H9 (cell line): ENCODE data around the gene LPP. TPM values are rescaled to one million over a fixed set of nuclear protein-coding genes. Genes with fewer than 3 reads are reported as not detected.

Source experiments
- DNase-seq: peaks from one replicate; pipeline ENCODE4 v3.0.0-alpha.2; 2017
- H2AFZ ChIP-seq: one replicate; pipeline ENCODE4 v1.6.1; 2013; ENCODE audit warnings: mild to moderate bottlenecking, low read length, control low read depth, moderate library complexity
- H2AK5ac ChIP-seq: 2 replicates; pipeline ENCODE4 v1.6.1; 2013; ENCODE audit warnings: low read length, control low read depth, mixed read lengths; ENCODE audit not compliant: insufficient read length
- H2BK120ac ChIP-seq: one replicate; pipeline ENCODE4 v1.6.1; 2013; ENCODE audit warnings: low read depth, mild to moderate bottlenecking, low read length, control low read depth, inconsistent platforms; ENCODE audit not compliant: poor library complexity, severe bottlenecking
- H2BK12ac ChIP-seq: 2 replicates; pipeline ENCODE4 v1.6.1; 2013; ENCODE audit warnings: low read length, control low read depth, mixed read lengths, low read depth; ENCODE audit not compliant: insufficient read length
- H2BK15ac ChIP-seq: 2 replicates; pipeline ENCODE4 v1.6.1; 2013; ENCODE audit warnings: low read depth, low read length, control low read depth
- H2BK20ac ChIP-seq: one replicate; pipeline ENCODE4 v1.6.1; 2013; ENCODE audit warnings: low read depth, mild to moderate bottlenecking, low read length, control low read depth, inconsistent platforms; ENCODE audit not compliant: poor library complexity, severe bottlenecking
- H2BK5ac ChIP-seq: 2 replicates; pipeline ENCODE4 v1.6.1; 2013; ENCODE audit warnings: low read length, control low read depth, mixed read lengths; ENCODE audit not compliant: insufficient read length
- H3K14ac ChIP-seq: 2 replicates; pipeline ENCODE4 v1.6.1; 2013; ENCODE audit warnings: low read length, control low read depth; ENCODE audit not compliant: insufficient read depth
- H3K18ac ChIP-seq: 2 replicates; pipeline ENCODE4 v1.6.1; 2013; ENCODE audit warnings: low read depth, mild to moderate bottlenecking, mixed read lengths, low read length, control low read depth; ENCODE audit not compliant: insufficient read length
- H3K23ac ChIP-seq: 2 replicates; pipeline ENCODE4 v1.6.1; 2013; ENCODE audit warnings: low read length, control low read depth, mixed read lengths, low read depth; ENCODE audit not compliant: insufficient read length
- H3K23me2 ChIP-seq: 2 replicates; pipeline ENCODE4 v1.6.1; 2013; ENCODE audit warnings: low read depth, mild to moderate bottlenecking, mixed read lengths, low read length, control low read depth; ENCODE audit not compliant: insufficient read length, poor library complexity, severe bottlenecking
- H3K27ac ChIP-seq: 2 replicates; pipeline ENCODE4 v1.5.1; 2013; ENCODE audit warnings: low read length, control low read depth, mixed read lengths, low read depth; ENCODE audit not compliant: insufficient read length
- H3K27me3 ChIP-seq: 2 replicates; pipeline ENCODE4 v1.6.1; 2013; ENCODE audit warnings: low read length, control low read depth, inconsistent platforms; ENCODE audit not compliant: insufficient read depth
- H3K4ac ChIP-seq: 2 replicates; pipeline ENCODE4 v1.6.1; 2013; ENCODE audit warnings: low read depth, mild to moderate bottlenecking, control low read depth, inconsistent platforms, low read length, moderate library complexity
- H3K4me1 ChIP-seq: 2 replicates; pipeline ENCODE4 v1.6.1; 2013; ENCODE audit warnings: low read length, control low read depth, inconsistent platforms; ENCODE audit not compliant: insufficient read depth
- H3K4me2 ChIP-seq: 2 replicates; pipeline ENCODE4 v1.6.1; 2013; ENCODE audit warnings: low read length, control low read depth, mixed read lengths; ENCODE audit not compliant: insufficient read length, insufficient read depth
- H3K56ac ChIP-seq: 2 replicates; pipeline ENCODE4 v1.6.1; 2013; ENCODE audit warnings: low read depth, mild to moderate bottlenecking, mixed read lengths, low read length, control low read depth; ENCODE audit not compliant: insufficient read length
- H3K79me1 ChIP-seq: 2 replicates; pipeline ENCODE4 v1.6.1; 2013; ENCODE audit warnings: low read depth, mild to moderate bottlenecking, moderate library complexity, low read length, control low read depth, inconsistent platforms; ENCODE audit not compliant: insufficient read depth, poor library complexity, severe bottlenecking
- H3K79me2 ChIP-seq: 2 replicates; pipeline ENCODE4 v1.6.1; 2013; ENCODE audit warnings: low read length, control low read depth, inconsistent platforms; ENCODE audit not compliant: insufficient read depth
- H3K9ac ChIP-seq: 2 replicates; pipeline ENCODE4 v1.6.1; 2013; ENCODE audit warnings: low read length, control low read depth, mixed read lengths; ENCODE audit not compliant: insufficient read length; ENCODE audit errors: extremely low read depth
- H3K9me3 ChIP-seq: one replicate; pipeline ENCODE4 v1.6.1; 2013; ENCODE audit warnings: low read depth, low read length, inconsistent platforms; ENCODE audit not compliant: control insufficient read depth
- H3T11ph ChIP-seq: one replicate; pipeline ENCODE4 v1.6.1; 2013; ENCODE audit warnings: mild to moderate bottlenecking, low read length, control low read depth, inconsistent platforms
- H4K20me1 ChIP-seq: one replicate; pipeline ENCODE4 v1.6.1; 2013; ENCODE audit not compliant: control insufficient read depth, insufficient read length, insufficient read depth
- H4K5ac ChIP-seq: 2 replicates; pipeline ENCODE4 v1.6.1; 2013; ENCODE audit warnings: low read depth, mild to moderate bottlenecking, mixed read lengths, low read length, control low read depth; ENCODE audit not compliant: insufficient read length
- H4K8ac ChIP-seq: replicated peaks from 2 replicates; pipeline ENCODE4 v1.6.1; 2013; ENCODE audit warnings: low read length, control low read depth, mixed read lengths, low read depth; ENCODE audit not compliant: insufficient read length
- H4K91ac ChIP-seq: 2 replicates; pipeline ENCODE4 v1.6.1; 2013; ENCODE audit warnings: low read depth, mild to moderate bottlenecking, moderate library complexity, mixed read lengths, low read length, control low read depth; ENCODE audit not compliant: insufficient read length
- H3K27ac Mint-ChIP-seq, 3 experiments: 2 replicates in 2 of 3; 3 replicates in 1 of 3; pipeline ENCODE4 v1.8.0; 2020 to 2021; ENCODE audit warnings: mixed read lengths in 3 of 3, mild to moderate bottlenecking in 1 of 3, moderate library complexity in 1 of 3
- H3K27me3 Mint-ChIP-seq: 2 replicates; pipeline ENCODE4 v1.8.0; 2021; ENCODE audit warnings: low read depth, mild to moderate bottlenecking, moderate library complexity, mixed read lengths
- H3K36me3 Mint-ChIP-seq, 3 experiments: 2 replicates in 2 of 3; 3 replicates in 1 of 3; pipeline ENCODE4 v1.8.0; 2020 to 2021; ENCODE audit warnings: low read depth in 3 of 3, mixed read lengths in 3 of 3; ENCODE audit not compliant: insufficient read depth in 1 of 3
- H3K4me1 Mint-ChIP-seq, 2 experiments: 2 replicates each; pipeline ENCODE4 v1.8.0; 2020; ENCODE audit warnings: mixed read lengths in 2 of 2
- H3K4me3 Mint-ChIP-seq, 2 experiments: 2 replicates in 1 of 2; 3 replicates in 1 of 2; pipeline ENCODE4 v1.8.0; 2020 to 2021; ENCODE audit warnings: mild to moderate bottlenecking in 2 of 2, mixed read lengths in 2 of 2, moderate library complexity in 1 of 2
- H3K9me3 Mint-ChIP-seq, 2 experiments: 2 replicates in 1 of 2; 3 replicates in 1 of 2; pipeline ENCODE4 v1.8.0; 2020; ENCODE audit warnings: mild to moderate bottlenecking in 2 of 2, mixed read lengths in 2 of 2, moderate library complexity in 1 of 2
- CTCF ChIP-seq: fragments of 200-600 bp; sonication (generic); conservative IDR thresholded peaks from 3 replicates; pipeline ENCODE4 v1.8.0; 2021; ENCODE audit warnings: antibody characterized with exemption, mild to moderate bottlenecking
- WGBS: extraction: QIAGEN DNeasy Blood & Tissue Kit; methylation state at CpG from one replicate; pipeline ENCODE4 v1.1.7; 2013; ENCODE audit warnings: missing lambda C conversion rate, low lambda C conversion rate, mixed read lengths; ENCODE audit not compliant: insufficient read length; ENCODE audit errors: extremely low coverage; 5-methylcytosine and 5-hydroxymethylcytosine counted together
- total RNA-seq: library from RNA; stranded (reverse); gene quantifications from 2 replicates; pipeline ENCODE4 v1.2.1, GENCODE V29; 2021

Gene LPP
- total RNA-seq, 1 experiment from 2014 or later = 64.6 TPM

GRCh38 chr3:188840290-188840689 lies 686.3 kb downstream of the LPP start:
- Histone ChIP-seq H3K4ac (no peak overlapping the region), H2BK5ac (no peak overlapping the region), H3K23me2 (no peaks in the 10 kb centered on the region), H2BK20ac (no peak overlapping the region), H2AK5ac (no peak overlapping the region), H3K79me2 (no peaks in the 10 kb centered on the region), H4K5ac (no peak overlapping the region), H3K27me3 (no peaks in the 10 kb centered on the region), H3K79me1 (no peaks in the 10 kb centered on the region), H2AFZ (no peak overlapping the region), H3K27ac (no peak overlapping the region), H4K20me1 (no peaks in the 10 kb centered on the region), H4K91ac (no peak overlapping the region), H4K8ac (no peak overlapping the region), H2BK120ac (no peak overlapping the region), H3K14ac (no peak overlapping the region), H2BK12ac (no peak overlapping the region), H3T11ph (no peak overlapping the region), H2BK15ac (no peak overlapping the region), H3K23ac (no peak overlapping the region), H3K4me2 (no peak overlapping the region), H3K56ac (no peak overlapping the region), H3K9me3 (no peaks in the 10 kb centered on the region), H3K4me1 (no peaks in the 10 kb centered on the region), H3K18ac (no peak overlapping the region), H3K9ac (no peak overlapping the region)
- Mint-ChIP-seq H3K27ac (no peak overlapping the region), H3K4me3 (no peak overlapping the region), H3K4me1 (no peaks in the 10 kb centered on the region), H3K27me3 (no peaks in the 10 kb centered on the region), H3K36me3 (no peaks in the 10 kb centered on the region; a peak in 2 of 7 replicates), H3K9me3 (peaks cover 0 to 2% of the 10 kb centered on the region in 2 experiments; a peak in 1 of 5 replicates)
- no peak for DNase-seq
- TF ChIP-seq CTCF = no peak
- no CpG with 5 or more reads among the region's 1 CpG for WGBS
